IPS-20b (cell line): ENCODE measurements around the gene SLC6A12.

Experiments used
- H3K27ac ChIP-seq: one replicate; pipeline ENCODE4 v1.5.1; 2013; ENCODE audit warnings: low read length
- H3K27me3 ChIP-seq: 2 replicates; pipeline ENCODE4 v1.6.1; 2013; ENCODE audit warnings: mild to moderate bottlenecking, low read length, inconsistent platforms; ENCODE audit not compliant: insufficient read depth
- H3K36me3 ChIP-seq: 2 replicates; pipeline ENCODE4 v1.6.1; 2013; ENCODE audit warnings: low read depth, mild to moderate bottlenecking, inconsistent platforms, low read length, moderate library complexity; ENCODE audit not compliant: insufficient read depth
- H3K4me1 ChIP-seq: 2 replicates; pipeline ENCODE4 v1.6.1; 2013; ENCODE audit warnings: mild to moderate bottlenecking, control low read depth, inconsistent platforms, low read length, moderate library complexity; ENCODE audit not compliant: insufficient read depth
- H3K4me3 ChIP-seq: 2 replicates; pipeline ENCODE4 v1.5.1; 2013; ENCODE audit warnings: mild to moderate bottlenecking, low read length, inconsistent platforms
- H3K9ac ChIP-seq: 2 replicates; pipeline ENCODE4 v1.6.1; 2013; ENCODE audit warnings: low read depth, mild to moderate bottlenecking, inconsistent platforms, low read length, moderate library complexity
- H3K9me3 ChIP-seq: 2 replicates; pipeline ENCODE4 v1.6.1; 2013; ENCODE audit warnings: mild to moderate bottlenecking, low read depth, low read length, inconsistent platforms; ENCODE audit not compliant: insufficient read depth

Gene SLC6A12

GRCh38 chr12:214003-214741 is at the start of gene SLC6A12:
Gene SLC6A12 (minus strand): TSS chr12:214157. CDS start chr12:209986, 4,171 bp downstream.
- H3K36me3 ChIP-seq = no peaks in the 10 kb centered on the region
- no peak within 1 kb of the TSS for H3K4me3 ChIP-seq
- no peaks in the 10 kb centered on the region for H3K9me3 ChIP-seq
- H3K27me3 ChIP-seq = peaks cover 73% of the 10 kb centered on the region
- no peak within 1 kb of the TSS for H3K9ac ChIP-seq
- peaks cover 11% of the 10 kb centered on the region for H3K4me1 ChIP-seq
- no peak within 1 kb of the TSS for H3K27ac ChIP-seq

DNA sequence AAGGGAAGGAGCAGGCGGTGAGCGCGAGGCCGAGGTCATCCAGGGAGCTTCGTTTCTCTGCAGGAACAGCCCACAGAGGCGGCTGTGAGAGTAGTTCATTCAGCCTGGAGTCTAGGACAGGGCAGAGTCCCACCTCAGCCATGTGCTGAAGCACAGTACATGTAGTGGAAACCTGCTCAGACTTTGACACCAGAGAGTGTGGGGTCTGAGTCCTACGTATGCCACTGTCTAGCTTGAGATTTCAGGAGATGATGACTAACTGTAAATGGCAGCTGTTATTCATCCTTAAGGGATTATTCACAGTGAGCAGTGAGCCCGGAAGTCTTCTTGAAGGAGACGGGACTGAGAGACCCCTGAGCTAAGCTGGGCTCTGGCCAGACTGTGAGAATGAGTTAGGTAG is 49.6 kb upstream of the SLC6A12 start:
- H3K36me3 ChIP-seq = no peaks in the 10 kb centered on the region
- H3K27me3 ChIP-seq = no peaks in the 10 kb centered on the region
- H3K9ac ChIP-seq = no peak overlapping the region

GRCh38 chr12:262817-263216 is 48.9 kb upstream of the SLC6A12 start, which contains the start of gene SLC6A13:
Gene SLC6A13 (minus strand): TSS chr12:262836. CDS start chr12:260052, 2,784 bp downstream.
- Histone ChIP-seq H3K36me3 (no peaks in the 10 kb centered on the region), H3K9me3 (no peaks in the 10 kb centered on the region), H3K27ac (no peak within 1 kb of the TSS), H3K4me1 (no peaks in the 10 kb centered on the region), H3K9ac (no peak within 1 kb of the TSS), H3K4me3 (no peak within 1 kb of the TSS), H3K27me3 (no peaks in the 10 kb centered on the region)

More for the DNA sequence above, 49.6 kb upstream of the SLC6A12 start:
- Histone ChIP-seq H3K4me1 (no peaks in the 10 kb centered on the region), H3K4me3 (no peak overlapping the region), H3K9me3 (no peaks in the 10 kb centered on the region), H3K27ac (no peak overlapping the region)

GRCh38 chr12:262113-262512 is 48.2 kb upstream of the SLC6A12 start:
- H3K27ac ChIP-seq = no peak overlapping the region
- H3K9ac ChIP-seq = no peak overlapping the region
- no peaks in the 10 kb centered on the region for H3K27me3 ChIP-seq
- no peaks in the 10 kb centered on the region for H3K9me3 ChIP-seq
- H3K4me1 ChIP-seq = no peaks in the 10 kb centered on the region
- H3K36me3 ChIP-seq = no peaks in the 10 kb centered on the region
- no peak overlapping the region for H3K4me3 ChIP-seq

GRCh38 chr12:257521-258321 is 43.8 kb upstream of the SLC6A12 start:
- Histone ChIP-seq H3K27me3 (no peaks in the 10 kb centered on the region), H3K4me1 (no peaks in the 10 kb centered on the region)

DNA sequence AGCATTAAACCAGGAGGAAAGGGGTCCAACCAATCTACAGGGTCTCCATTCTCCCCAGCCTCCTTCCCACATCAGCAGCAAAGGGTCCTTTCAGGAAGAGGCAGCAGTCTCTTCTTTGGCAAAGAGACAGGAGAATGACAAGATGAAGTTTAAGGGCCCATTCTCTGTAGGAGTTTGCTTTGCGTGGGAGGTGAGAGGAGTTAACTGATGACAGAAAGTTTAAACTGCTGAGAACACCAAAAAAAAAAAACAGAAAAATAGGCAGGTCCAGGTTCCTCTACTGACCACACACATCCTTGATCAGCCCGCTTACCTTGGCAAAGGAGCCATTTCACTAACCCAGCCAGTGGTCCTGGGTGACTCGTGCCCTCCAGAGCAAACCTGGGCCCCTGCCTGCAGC is 43.0 kb upstream of the SLC6A12 start:
- no peak overlapping the region for H3K27ac ChIP-seq
- H3K9me3 ChIP-seq = no peaks in the 10 kb centered on the region
- no peak overlapping the region for H3K9ac ChIP-seq
- H3K36me3 ChIP-seq = no peaks in the 10 kb centered on the region
- H3K4me1 ChIP-seq = no peaks in the 10 kb centered on the region
- H3K27me3 ChIP-seq = no peaks in the 10 kb centered on the region
- H3K4me3 ChIP-seq = no peak overlapping the region

More at GRCh38 chr12:257521-258321, 43.8 kb upstream of the SLC6A12 start:
- Histone ChIP-seq H3K9me3 (no peaks in the 10 kb centered on the region), H3K27ac (no peak overlapping the region), H3K36me3 (no peaks in the 10 kb centered on the region), H3K9ac (no peak overlapping the region), H3K4me3 (no peak overlapping the region)

GRCh38 chr12:256225-256624 is 42.3 kb upstream of the SLC6A12 start:
- Histone ChIP-seq H3K4me1 (no peaks in the 10 kb centered on the region), H3K4me3 (no peak overlapping the region), H3K36me3 (no peaks in the 10 kb centered on the region), H3K9ac (no peak overlapping the region), H3K9me3 (no peaks in the 10 kb centered on the region), H3K27ac (no peak overlapping the region), H3K27me3 (no peaks in the 10 kb centered on the region)

DNA sequence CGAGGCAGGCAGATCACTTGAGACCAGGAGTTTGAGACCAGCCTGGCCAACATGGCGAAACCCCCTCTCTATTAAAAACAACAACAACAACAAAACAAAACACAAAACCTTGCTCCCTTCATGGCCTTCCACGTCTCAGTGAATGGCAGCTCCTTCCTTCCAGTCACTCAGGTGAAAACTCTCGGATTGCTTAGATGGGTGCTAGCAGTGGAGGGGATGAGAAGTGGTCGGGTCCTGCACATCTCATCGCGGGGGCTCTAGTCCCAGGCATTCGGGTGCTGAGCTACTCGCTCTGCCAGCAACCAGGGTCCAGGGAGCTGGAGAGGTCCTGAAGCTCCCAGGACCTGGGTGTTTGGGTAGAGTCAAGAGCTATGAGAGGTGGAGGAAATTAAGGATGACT is 41.0 kb upstream of the SLC6A12 start:
- Histone ChIP-seq H3K9me3 (no peaks in the 10 kb centered on the region), H3K27me3 (no peaks in the 10 kb centered on the region), H3K4me3 (no peak overlapping the region), H3K9ac (no peak overlapping the region), H3K27ac (no peak overlapping the region), H3K36me3 (no peaks in the 10 kb centered on the region), H3K4me1 (no peaks in the 10 kb centered on the region)

GRCh38 chr12:254039-254438 is 40.1 kb upstream of the SLC6A12 start:
- Histone ChIP-seq H3K4me1 (no peaks in the 10 kb centered on the region), H3K27ac (no peak overlapping the region), H3K9ac (no peak overlapping the region), H3K27me3 (no peaks in the 10 kb centered on the region), H3K9me3 (no peaks in the 10 kb centered on the region), H3K4me3 (no peak overlapping the region), H3K36me3 (no peaks in the 10 kb centered on the region)

- no peaks in the 10 kb centered on the region for H3K4me1 ChIP-seq
These were observed 39.3 kb upstream of the SLC6A12 start for GRCh38 chr12:253116-253831.

DNA sequence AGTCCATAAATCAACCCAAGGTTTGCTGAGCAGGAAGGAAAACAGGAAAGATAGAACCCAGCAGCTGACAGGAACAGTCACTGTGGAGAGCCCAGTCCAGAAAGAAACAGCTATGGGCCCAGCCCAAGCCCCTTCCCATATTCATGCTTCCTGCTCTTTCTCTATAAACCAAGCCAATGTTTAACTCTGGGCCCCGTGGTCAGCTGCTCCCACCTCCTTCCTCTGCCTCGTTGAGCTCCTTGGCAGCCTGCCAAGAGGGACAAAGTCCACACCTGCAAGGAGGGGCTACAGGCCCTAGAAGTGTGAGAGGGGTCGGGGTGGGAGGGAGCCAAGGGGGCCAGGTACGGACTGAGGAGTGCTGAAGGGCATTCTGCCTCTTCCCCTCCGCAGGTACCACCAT is 38.7 kb upstream of the SLC6A12 start:
- no peak overlapping the region for H3K9ac ChIP-seq
- H3K36me3 ChIP-seq = no peaks in the 10 kb centered on the region
- H3K4me1 ChIP-seq = no peaks in the 10 kb centered on the region
- H3K27me3 ChIP-seq = no peaks in the 10 kb centered on the region
- peaks cover 9% of the 10 kb centered on the region for H3K9me3 ChIP-seq
- no peak overlapping the region for H3K27ac ChIP-seq
- no peak overlapping the region for H3K4me3 ChIP-seq

More at GRCh38 chr12:253116-253831, 39.3 kb upstream of the SLC6A12 start:
- Histone ChIP-seq H3K9ac (no peak overlapping the region), H3K4me3 (no peak overlapping the region), H3K36me3 (no peaks in the 10 kb centered on the region), H3K27me3 (no peaks in the 10 kb centered on the region), H3K27ac (no peak overlapping the region), H3K9me3 (peaks cover 2% of the 10 kb centered on the region; the same call in 1 of the 2 replicates)
